Vagina (tissue), 2 donors: ENCODE data around the gene RCC2.

Experiments
- POLR2A ChIP-seq, 2 donors: fragments of 450-650 bp; IDR thresholded peaks; one replicate each; pipeline ENCODE4 v1.6.1; 2017; ENCODE audit warnings: antibody characterized with exemption in 2 of 2, mild to moderate bottlenecking in 2 of 2, moderate library complexity in 2 of 2
- TF ChIP-seq, protein P1 (sequence below), 3 experiments: fragments of 450-650 bp in 2 of 3; fragments of 200-600 bp in 1 of 3; sonication (generic) in 1 of 3; IDR thresholded peaks; one replicate each; pipeline ENCODE4 v1.5.1; 2017 to 2019; ENCODE audit warnings: antibody characterized with exemption in 3 of 3, mild to moderate bottlenecking in 2 of 3, moderate library complexity in 2 of 3

DNA sequence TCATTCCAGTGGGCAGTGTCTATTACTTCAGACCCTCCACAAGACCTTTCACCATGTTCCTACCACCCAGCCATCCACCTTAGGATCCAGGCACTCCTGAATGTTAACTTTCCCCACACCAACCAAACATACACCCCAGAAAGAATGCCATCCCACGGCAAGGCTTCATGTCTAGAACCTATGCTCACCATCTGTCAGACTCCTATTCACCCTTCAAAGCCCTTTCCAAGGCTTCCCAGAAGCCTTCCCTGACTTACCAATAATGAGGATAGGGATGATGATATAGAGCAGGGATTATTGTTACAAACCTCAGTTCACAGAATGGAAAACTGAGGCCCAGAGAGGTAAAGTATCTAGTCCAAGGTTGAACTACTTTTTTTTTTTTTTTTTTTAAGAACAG, 19.3 kb upstream of the RCC2 start:
- TF ChIP-seq, protein P1, sequence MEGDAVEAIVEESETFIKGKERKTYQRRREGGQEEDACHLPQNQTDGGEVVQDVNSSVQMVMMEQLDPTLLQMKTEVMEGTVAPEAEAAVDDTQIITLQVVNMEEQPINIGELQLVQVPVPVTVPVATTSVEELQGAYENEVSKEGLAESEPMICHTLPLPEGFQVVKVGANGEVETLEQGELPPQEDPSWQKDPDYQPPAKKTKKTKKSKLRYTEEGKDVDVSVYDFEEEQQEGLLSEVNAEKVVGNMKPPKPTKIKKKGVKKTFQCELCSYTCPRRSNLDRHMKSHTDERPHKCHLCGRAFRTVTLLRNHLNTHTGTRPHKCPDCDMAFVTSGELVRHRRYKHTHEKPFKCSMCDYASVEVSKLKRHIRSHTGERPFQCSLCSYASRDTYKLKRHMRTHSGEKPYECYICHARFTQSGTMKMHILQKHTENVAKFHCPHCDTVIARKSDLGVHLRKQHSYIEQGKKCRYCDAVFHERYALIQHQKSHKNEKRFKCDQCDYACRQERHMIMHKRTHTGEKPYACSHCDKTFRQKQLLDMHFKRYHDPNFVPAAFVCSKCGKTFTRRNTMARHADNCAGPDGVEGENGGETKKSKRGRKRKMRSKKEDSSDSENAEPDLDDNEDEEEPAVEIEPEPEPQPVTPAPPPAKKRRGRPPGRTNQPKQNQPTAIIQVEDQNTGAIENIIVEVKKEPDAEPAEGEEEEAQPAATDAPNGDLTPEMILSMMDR (IDR thresholded peaks at IDR 0.05), result no peak
- no peak for TF ChIP-seq POLR2A (IDR thresholded peaks at IDR 0.05)
